CD4-positive, alpha-beta T cell treated with Interleukin-17A for 4 hours (primary cell): ENCODE measurements around the gene AVL9.
"Not testable (repeated sequence)": the region's sequence is repeated elsewhere in the genome, so short reads cannot be mapped to it uniquely, and the experiment has no call there.

Experiments used
- DNase-seq: peaks from one replicate; pipeline ENCODE4 v3.0.0-alpha.2; 2020; ENCODE audit warnings: mixed read lengths

Gene AVL9

DNA sequence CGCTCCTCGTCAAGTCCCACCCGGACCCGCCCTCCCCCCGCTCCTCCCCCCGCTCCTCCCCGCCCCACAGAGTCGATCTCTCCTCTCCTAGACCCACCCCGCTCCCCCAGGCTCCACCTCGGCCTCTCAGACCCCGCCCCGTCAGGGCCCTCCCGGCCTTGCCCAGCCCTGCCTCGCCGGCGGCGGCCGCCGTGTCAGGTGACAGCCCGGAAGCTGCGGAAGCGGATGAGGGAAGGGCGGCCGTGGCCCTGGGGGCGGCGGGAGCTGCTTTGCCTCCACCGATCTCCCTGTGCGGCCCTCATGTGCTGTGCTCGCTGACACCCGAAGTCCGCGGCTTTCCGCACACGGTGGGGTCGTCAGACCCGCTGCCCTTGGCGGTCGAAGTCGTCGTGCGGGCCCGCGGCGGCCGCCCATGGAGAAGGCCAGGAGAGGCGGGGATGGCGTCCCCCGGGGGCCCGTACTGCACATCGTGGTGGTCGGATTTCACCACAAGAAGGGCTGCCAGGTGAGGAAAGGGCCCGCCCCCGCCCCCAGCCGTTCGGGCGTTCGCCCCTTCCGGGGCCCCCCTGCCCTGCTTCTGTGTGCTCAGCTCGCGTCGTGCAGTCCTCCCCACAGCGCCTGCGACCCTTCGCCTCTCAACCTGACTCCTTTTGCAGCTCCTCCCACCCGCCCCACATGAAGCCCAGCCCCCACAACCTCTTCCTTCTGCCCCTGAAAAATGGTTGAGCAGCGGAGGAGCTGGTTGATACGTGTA lies at the start of gene AVL9:
TSS of gene AVL9 (plus strand) at position 192 of the 754 bp plus-strand sequence. CDS start at position 413, 221 bp downstream.
- peak; percentile 99 for DNase-seq

DNA sequence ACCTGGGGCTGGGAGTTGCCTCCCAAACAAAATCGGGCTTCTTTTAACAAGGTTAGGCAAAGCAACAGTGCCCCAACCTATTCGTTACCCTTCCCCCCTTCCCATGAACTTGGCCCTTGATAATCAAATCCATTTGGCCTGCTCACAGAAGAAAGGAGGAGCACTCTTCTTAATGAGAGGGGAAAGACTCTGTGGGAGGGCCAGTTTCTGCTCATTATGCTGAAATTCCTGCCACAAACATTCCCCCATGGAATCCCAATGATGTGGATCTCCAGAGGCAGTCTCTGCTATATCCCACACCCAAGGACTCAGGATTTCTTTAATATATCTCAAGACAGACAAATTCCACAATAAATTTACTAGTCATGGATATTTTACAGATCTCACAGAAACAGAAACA lies 48.1 kb upstream of the AVL9 start:
- DNase-seq: no peak

GRCh38 chr7:32453341-32454011 lies 41.8 kb upstream of the AVL9 start:
- DNase-seq: no peak

DNA sequence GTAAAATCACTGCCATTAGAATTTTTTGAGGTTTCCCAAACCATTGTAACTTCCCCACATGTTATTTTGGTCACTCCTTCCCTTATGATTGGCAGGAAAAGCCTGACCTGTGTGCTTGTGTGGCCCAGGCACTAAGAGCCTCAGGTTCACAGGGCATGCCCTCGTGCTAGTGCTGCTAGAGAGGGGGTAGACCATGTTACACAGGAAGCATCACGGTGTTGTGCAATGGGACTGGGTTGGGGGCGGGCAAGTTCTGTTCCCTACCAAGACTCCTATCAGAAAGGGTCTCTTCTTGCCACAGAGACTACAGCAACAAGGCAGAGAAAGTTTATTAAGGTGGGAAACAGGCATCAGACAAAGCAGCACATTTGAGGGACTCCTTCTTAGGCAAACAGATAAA lies 37.3 kb upstream of the AVL9 start:
- DNase-seq: no peak

GRCh38 chr7:32459788-32460187 lies 35.5 kb upstream of the AVL9 start:
- no peak for DNase-seq

GRCh38 chr7:32461484-32461883 lies 33.8 kb upstream of the AVL9 start:
- DNase-seq: no peak

GRCh38 chr7:32462451-32462850 lies 32.8 kb upstream of the AVL9 start:
- DNase-seq: no peak

DNA sequence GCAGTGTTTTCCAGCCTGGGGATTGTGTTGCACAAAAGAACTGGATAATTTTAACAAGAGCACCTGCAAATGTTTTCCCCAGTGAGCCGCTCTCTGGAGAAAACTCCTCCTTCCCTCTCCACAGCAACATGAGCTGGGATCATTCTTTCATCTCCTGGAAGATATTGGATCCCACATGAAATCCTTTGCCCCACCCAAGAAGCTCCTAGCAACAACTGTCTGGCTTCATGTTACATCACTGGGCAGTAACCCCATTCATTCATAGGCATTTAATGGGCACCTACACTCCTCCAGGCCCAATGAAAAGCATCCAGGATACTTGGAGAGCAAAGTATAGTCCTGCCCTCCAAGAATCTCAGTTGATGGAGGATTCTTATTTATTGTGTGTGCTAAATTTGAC lies 32.3 kb upstream of the AVL9 start:
- no peak for DNase-seq

GRCh38 chr7:32464641-32465416 lies 30.5 kb upstream of the AVL9 start:
- not testable (repeated sequence) for DNase-seq

DNA sequence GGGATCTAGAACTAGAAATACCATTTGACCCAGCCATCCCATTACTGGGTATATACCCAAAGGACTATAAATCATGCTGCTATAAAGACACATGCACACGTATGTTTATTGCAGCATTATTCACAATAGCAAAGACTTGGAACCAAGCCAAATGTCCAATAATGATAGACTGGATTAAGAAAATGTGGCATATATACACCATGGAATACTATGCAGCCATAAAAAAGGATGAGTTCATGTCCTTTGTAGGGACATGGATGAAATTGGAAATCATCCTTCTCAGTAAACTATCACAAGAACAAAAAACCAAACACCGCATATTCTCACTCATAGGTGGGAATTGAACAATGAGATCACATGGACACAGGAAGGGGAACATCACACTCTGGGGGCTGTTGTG lies 25.3 kb upstream of the AVL9 start:
- DNase-seq: not testable (repeated sequence)

DNA sequence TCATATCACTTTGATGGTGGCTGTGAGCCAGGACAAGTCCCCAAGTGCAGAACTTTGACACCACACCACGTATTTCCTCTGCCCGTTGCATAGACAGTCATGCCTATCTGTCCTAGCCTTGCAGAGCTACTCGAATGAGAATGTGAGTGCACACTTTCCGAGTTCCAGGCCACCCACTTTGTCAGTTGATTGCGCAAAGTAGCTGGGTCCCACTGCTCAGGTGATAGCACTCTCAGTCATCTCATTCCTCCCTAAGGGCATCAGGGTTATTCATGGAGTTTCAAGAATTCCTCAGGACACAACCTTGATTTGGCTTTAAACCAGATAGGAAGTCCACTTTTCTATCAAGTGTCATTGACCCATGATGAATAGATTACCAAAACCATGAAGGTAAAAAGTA lies 24.4 kb upstream of the AVL9 start:
- DNase-seq: no peak

GRCh38 chr7:32472015-32472414 lies 23.3 kb upstream of the AVL9 start:
- no peak for DNase-seq

- DNase-seq: no peak
Observed at GRCh38 chr7:32474008-32474407, 21.3 kb upstream of the AVL9 start.

- no peak for DNase-seq
Observed at GRCh38 chr7:32476816-32477648, 18.3 kb upstream of the AVL9 start.

DNA sequence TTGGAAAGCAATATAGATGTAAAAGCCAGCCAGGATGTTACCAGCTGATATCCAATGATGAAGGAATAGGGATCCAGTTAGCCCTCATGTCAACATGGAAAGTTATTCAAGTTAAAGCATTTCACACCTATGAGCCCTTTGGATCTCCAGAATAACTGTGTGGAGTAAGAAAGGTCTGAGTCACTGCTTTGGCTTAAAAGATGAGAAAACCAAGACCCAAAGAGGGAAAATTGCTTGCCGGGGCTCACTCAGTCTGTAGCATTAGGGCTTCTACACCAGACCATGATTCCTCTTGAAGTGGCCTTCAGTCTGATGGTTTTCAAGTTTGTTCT lies 17.7 kb upstream of the AVL9 start:
- DNase-seq: no peak

- DNase-seq: no peak
Observed at GRCh38 chr7:32479574-32480200, 15.6 kb upstream of the AVL9 start.

- DNase-seq: no peak
Observed at GRCh38 chr7:32481176-32481575, 14.1 kb upstream of the AVL9 start.

- DNase-seq: no peak
Observed at GRCh38 chr7:32481921-32482320, 13.4 kb upstream of the AVL9 start.

DNA sequence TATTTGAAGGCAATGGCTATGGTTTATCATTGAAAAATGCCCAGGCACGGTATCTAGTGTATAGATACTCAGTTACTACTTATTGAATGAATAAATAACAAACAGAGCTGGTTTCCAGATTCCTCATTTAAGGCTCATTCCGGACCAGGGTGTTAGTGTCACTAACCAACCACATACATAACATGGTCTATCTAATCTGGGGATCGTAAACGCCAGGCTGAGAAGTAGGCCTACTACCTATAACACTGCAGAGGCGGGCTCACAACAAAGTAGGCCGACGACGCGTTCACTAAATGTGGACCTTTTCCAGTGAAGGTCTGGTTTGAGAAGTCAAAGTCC lies 5.5 kb upstream of the AVL9 start:
- DNase-seq: no peak

DNA sequence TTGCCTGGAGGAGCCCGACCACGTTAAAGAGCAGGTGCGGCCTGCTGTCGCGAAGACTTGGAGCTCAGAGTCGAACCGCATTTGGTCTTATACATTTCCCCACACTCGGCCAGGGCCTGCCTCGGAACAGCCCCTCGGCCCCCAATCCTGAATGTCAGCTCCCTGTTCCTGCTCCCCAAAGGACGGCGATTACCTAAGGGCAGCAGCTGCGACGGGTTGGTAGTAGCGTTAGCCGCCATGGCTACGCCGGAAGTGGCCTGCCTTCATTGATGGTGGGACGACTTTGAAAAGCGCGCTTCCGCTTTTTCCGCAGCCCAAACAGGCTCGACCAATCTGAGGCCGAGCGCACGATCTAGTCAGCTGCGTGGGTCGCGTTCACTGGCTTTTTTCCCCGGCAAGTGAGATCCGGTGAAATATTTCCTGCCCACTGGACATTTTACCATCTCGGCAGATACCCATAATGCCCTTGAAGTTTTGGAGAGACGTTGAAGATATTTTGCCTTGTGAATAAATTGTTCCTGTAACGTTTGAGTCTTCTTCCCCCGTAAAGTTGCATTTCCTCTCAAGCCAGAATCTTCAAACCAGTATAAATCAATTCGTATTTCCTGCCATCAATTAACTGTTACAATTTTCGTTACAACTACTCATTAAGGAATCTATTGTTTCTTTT lies 5.0 kb upstream of the AVL9 start, which contains the start of gene LSM5:
TSS of gene LSM5 (minus strand) at position 254 of the 670 bp plus-strand sequence. CDS start at position 239, 15 bp downstream.
- peak; percentile 89 for DNase-seq

DNA sequence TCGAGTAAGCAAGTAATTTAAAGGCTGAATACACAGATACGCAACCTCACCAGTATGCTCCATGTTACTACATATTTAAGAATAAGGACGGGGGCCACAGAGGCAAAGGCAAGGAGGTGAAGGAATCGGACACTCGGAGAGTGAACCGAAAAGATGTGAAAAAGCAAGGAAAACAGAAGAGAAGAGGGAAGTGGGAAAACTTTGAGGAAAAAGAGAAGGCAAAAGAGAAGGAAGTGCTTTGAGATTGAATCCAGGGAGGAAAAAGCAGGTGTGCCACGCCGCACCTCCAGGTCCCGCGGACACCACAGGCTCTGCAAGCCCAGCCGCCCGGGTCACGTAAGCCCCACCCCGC lies 367 bp upstream of the AVL9 start:
- no peak for DNase-seq
